ENCODE results near the gene HNRNPAB.
"Not testable (repeated sequence)": the region's sequence is repeated elsewhere in the genome, so short reads cannot be mapped to it uniquely, and the experiment has no call there.

Gene HNRNPAB

GRCh38 chr5:178198151-178198550 is 6.2 kb upstream of the HNRNPAB start:
- not testable (repeated sequence) for DNase-seq

GRCh38 chr5:178198706-178199105 is 5.6 kb upstream of the HNRNPAB start:
- DNase-seq: no peak

- DNase-seq: no peak
Measured at GRCh38 chr5:178199581-178200434, 4.5 kb upstream of the HNRNPAB start.

GRCh38 chr5:178201221-178201926 is 3.0 kb upstream of the HNRNPAB start:
- no peak for DNase-seq

GRCh38 chr5:178201927-178202235 is 2.5 kb upstream of the HNRNPAB start:
- DNase-seq: no peak

- DNase-seq: no peak
Measured at GRCh38 chr5:178202541-178202940, 1.8 kb upstream of the HNRNPAB start.

- no peak for DNase-seq
Measured at GRCh38 chr5:178203670-178204181, 607 bp upstream of the HNRNPAB start.

GRCh38 chr5:178204935-178205748 is 809 bp downstream of the HNRNPAB start:
- DNase-seq: peak; percentile 66 to 68

- no peak for DNase-seq
Measured at GRCh38 chr5:178205749-178206047, 1.4 kb downstream of the HNRNPAB start.

GRCh38 chr5:178206166-178207101 is 2.1 kb downstream of the HNRNPAB start:
- no peak for DNase-seq

- peak; percentile 10 to 54 for DNase-seq
Measured at GRCh38 chr5:178207183-178207916, 3.0 kb downstream of the HNRNPAB start.

GRCh38 chr5:178207917-178208280 is 3.6 kb downstream of the HNRNPAB start:
- DNase-seq: no peak

GRCh38 chr5:178208540-178209227 is 4.4 kb downstream of the HNRNPAB start:
- no peak for DNase-seq

- DNase-seq: no peak
Measured at GRCh38 chr5:178209334-178210072, 5.2 kb downstream of the HNRNPAB start.

- no peak for DNase-seq
Measured at GRCh38 chr5:178210073-178210535, 5.8 kb downstream of the HNRNPAB start.

GRCh38 chr5:178210686-178211085 is 6.4 kb downstream of the HNRNPAB start:
- DNase-seq: no peak

GRCh38 chr5:178211095-178212048 is 7.0 kb downstream of the HNRNPAB start:
- no peak for DNase-seq

GRCh38 chr5:178212241-178213002 is 8.1 kb downstream of the HNRNPAB start:
- DNase-seq: no peak

Data from NCI-H2081 (cell line).